GM21737 (cell line): ENCODE measurements around the gene GBGT1.

Source experiments
- ATAC-seq: cut with Tn5 transposase; IDR thresholded peaks from one replicate; pipeline ENCODE4 v1.9.1; 2021; ENCODE audit warnings: mild to moderate bottlenecking, moderate library complexity; ENCODE audit not compliant: unreplicated experiment

The GBGT1 gene

GRCh38 chr9:133104718-133105460 is 58.8 kb downstream of the GBGT1 start:
- ATAC-seq = no peak

- no peak for ATAC-seq
Measured at GRCh38 chr9:133103987-133104505, 59.7 kb downstream of the GBGT1 start.

- no peak for ATAC-seq
Measured at GRCh38 chr9:133103183-133103986, 60.3 kb downstream of the GBGT1 start.
